CD14-positive monocyte (primary cell): ENCODE measurements around the gene SLC4A3. TPM values are rescaled to one million over a fixed set of nuclear protein-coding genes. Genes with fewer than 3 reads are reported as not detected.

Experiments used
- DNase-seq, 3 donors: peaks; one replicate each; pipeline ENCODE4 v3.0.0-alpha.2; 2011 to 2022
- H2AFZ ChIP-seq: 2 replicates; pipeline ENCODE4 v1.6.0; 2012; ENCODE audit warnings: mild to moderate bottlenecking, low read depth, low read length, inconsistent platforms; ENCODE audit not compliant: insufficient read depth, poor library complexity, severe bottlenecking
- H3K27ac ChIP-seq, 2 donors: 1 replicate in 1 of 2; 2 replicates in 1 of 2; pipeline ENCODE4 v1.5.1; 2012 to 2013; ENCODE audit warnings: low read length in 2 of 2, control low read depth in 1 of 2, inconsistent platforms in 1 of 2, low read depth in 1 of 2, mild to moderate bottlenecking in 1 of 2
- H3K27me3 ChIP-seq, 2 donors: one replicate each; pipeline versions ENCODE4 v1.6.0 to v1.6.1; 2011 to 2013; ENCODE audit warnings: low read length in 2 of 2; ENCODE audit not compliant: control insufficient read depth in 2 of 2, insufficient read depth in 2 of 2
- H3K36me3 ChIP-seq, 2 donors: replicated peaks in 1 of 2; 1 replicate in 1 of 2; 2 replicates in 1 of 2; pipeline versions ENCODE4 v1.5.1 to v1.6.1; 2012 to 2013; ENCODE audit warnings: low read length in 2 of 2, control low read depth in 1 of 2, inconsistent platforms in 1 of 2, mild to moderate bottlenecking in 1 of 2; ENCODE audit not compliant: insufficient read depth in 2 of 2, control insufficient read depth in 1 of 2
- H3K4me1 ChIP-seq, 2 donors: 1 replicate in 1 of 2; 2 replicates in 1 of 2; pipeline versions ENCODE4 v1.5.1 to v1.6.1; 2012 to 2013; ENCODE audit warnings: low read length in 2 of 2, control low read depth in 1 of 2, inconsistent platforms in 1 of 2, mild to moderate bottlenecking in 1 of 2, moderate library complexity in 1 of 2; ENCODE audit not compliant: insufficient read depth in 2 of 2, control insufficient read depth in 1 of 2
- H3K4me2 ChIP-seq: replicated peaks from 2 replicates; pipeline ENCODE3; 2012; ENCODE audit warnings: low read length, moderate library complexity, mild to moderate bottlenecking; ENCODE audit not compliant: poor library complexity, severe bottlenecking; ENCODE audit errors: extremely low read depth
- H3K4me3 ChIP-seq, 3 experiments: fragments of 200-600 bp in 1 of 3; sonication (generic) in 1 of 3; replicated peaks in 1 of 3; 1 replicate in 2 of 3; 2 replicates in 1 of 3; pipeline ENCODE4 v1.5.1; 2011 to 2013; ENCODE audit warnings: low read length in 3 of 3, mild to moderate bottlenecking in 3 of 3, control low read depth in 2 of 3, low read depth in 2 of 3, inconsistent platforms in 1 of 3, moderate library complexity in 1 of 3
- H3K79me2 ChIP-seq: 2 replicates; pipeline ENCODE4 v1.6.0; 2012; ENCODE audit warnings: mild to moderate bottlenecking, control low read depth, inconsistent platforms, low read length, moderate library complexity; ENCODE audit not compliant: insufficient read depth
- H3K9ac ChIP-seq: 2 replicates; pipeline ENCODE4 v1.6.0; 2017; ENCODE audit warnings: low read length, mild to moderate bottlenecking; ENCODE audit not compliant: insufficient read depth, poor library complexity, severe bottlenecking
- H3K9me3 ChIP-seq, 2 donors: replicated peaks in 1 of 2; 1 replicate in 1 of 2; 2 replicates in 1 of 2; pipeline versions ENCODE4 v1.5.1 to v1.6.1; 2012 to 2013; ENCODE audit warnings: low read length in 2 of 2, control low read depth in 1 of 2; ENCODE audit not compliant: control insufficient read depth in 1 of 2, insufficient read depth in 1 of 2
- H4K20me1 ChIP-seq: 2 replicates; pipeline ENCODE4 v1.6.0; 2012; ENCODE audit warnings: mild to moderate bottlenecking, low read length, control low read depth, moderate library complexity; ENCODE audit not compliant: insufficient read depth
- H3K27ac Mint-ChIP-seq, 7 donors: one replicate each; pipeline ENCODE4 v1.8.0; 2020; ENCODE audit warnings: mild to moderate bottlenecking in 7 of 7, mixed read lengths in 7 of 7, moderate library complexity in 6 of 7, inconsistent platforms in 2 of 7
- H3K27me3 Mint-ChIP-seq, 3 donors: one replicate each; pipeline ENCODE4 v1.8.0; 2021 to 2022; ENCODE audit warnings: low read depth in 3 of 3, mild to moderate bottlenecking in 3 of 3, mixed read lengths in 3 of 3, moderate library complexity in 3 of 3, inconsistent platforms in 1 of 3
- H3K36me3 Mint-ChIP-seq, 2 donors: one replicate each; pipeline ENCODE4 v1.8.0; 2020; ENCODE audit warnings: mixed read lengths in 2 of 2, inconsistent platforms in 1 of 2, mild to moderate bottlenecking in 1 of 2
- H3K4me1 Mint-ChIP-seq: one replicate; pipeline ENCODE4 v1.8.0; 2020; ENCODE audit warnings: mild to moderate bottlenecking, mixed read lengths
- H3K4me3 Mint-ChIP-seq, 2 donors: one replicate each; pipeline ENCODE4 v1.8.0; 2020; ENCODE audit warnings: mild to moderate bottlenecking in 2 of 2, mixed read lengths in 2 of 2, moderate library complexity in 1 of 2
- H3K9me3 Mint-ChIP-seq, 7 donors: one replicate each; pipeline ENCODE4 v1.8.0; 2020 to 2022; ENCODE audit warnings: mixed read lengths in 7 of 7, mild to moderate bottlenecking in 6 of 7, moderate library complexity in 6 of 7, inconsistent platforms in 2 of 7
- CTCF ChIP-seq: fragments of 200-600 bp; IDR thresholded peaks from one replicate; pipeline ENCODE4 v1.8.0; 2022; ENCODE audit warnings: antibody characterized with exemption, mild to moderate bottlenecking
- WGBS: methylation state at CpG from one replicate; pipeline ENCODE4 v1.1.5; 2013; ENCODE audit warnings: missing lambda C conversion rate; ENCODE audit not compliant: insufficient coverage; 5-methylcytosine and 5-hydroxymethylcytosine counted together
- intact Hi-C, 2 donors: fragments of 100-400 bp; cut with micrococcal nuclease; formaldehyde crosslinking; loops; one replicate each; pipeline versions ENCODE4 v1.15.0 to v1.15.1; 2023
- polyA plus RNA-seq, 3 donors: library from polyadenylated mRNA; depleted of rRNA in 1 of 3; unstranded in 2 of 3; stranded (reverse) in 1 of 3; fragments of 300-500 nt in 2 of 3; fragments of >200 nt in 1 of 3; fragmentation: Illumina TruSeq in 2 of 3; gene quantifications; 1 replicate in 2 of 3; 2 replicates in 1 of 3; pipeline ENCODE4 v1.2.3, GENCODE V29; 2012 to 2021

Gene SLC4A3
- polyA plus RNA-seq, 3 donors, result 0.31 TPM; not detected in 2

DNA sequence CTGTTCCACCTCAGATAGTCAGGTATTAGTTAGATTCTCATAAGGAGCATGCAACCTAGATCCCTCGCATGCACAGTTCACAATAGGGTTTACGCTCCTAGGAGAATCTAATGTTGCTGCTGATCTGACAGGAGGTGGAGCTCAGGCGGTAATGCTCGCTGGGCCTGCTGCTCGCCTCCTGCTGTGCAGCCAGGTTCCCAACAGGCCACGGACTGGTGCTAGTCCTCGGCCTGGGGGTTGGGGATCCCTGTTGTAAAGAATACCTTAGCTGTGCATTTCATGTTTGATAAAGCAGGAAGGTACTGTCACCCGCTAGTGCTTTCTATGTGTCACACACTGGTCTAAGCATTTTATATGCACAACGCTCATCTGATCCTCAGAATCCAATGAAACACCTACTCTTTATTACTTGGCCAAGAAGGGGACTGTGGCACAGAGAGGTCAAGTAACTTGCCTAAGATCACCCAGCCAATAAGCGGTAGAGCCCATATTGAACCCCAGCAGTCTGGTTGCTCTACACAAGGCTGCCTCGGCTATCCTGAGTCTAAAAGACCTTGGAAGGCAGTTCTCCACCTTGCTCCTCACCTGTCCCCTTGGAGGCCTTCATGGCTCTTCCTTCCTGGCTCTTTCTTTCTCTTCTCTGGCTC, 35.8 kb downstream of the SLC4A3 start:
- Histone ChIP-seq H2AFZ (no peak overlapping the region), H3K27ac (no peak overlapping the region), H3K9me3 (peaks cover 0 to 17% of the 10 kb centered on the region in 2 donors), H3K4me2 (no peak overlapping the region), H3K36me3 (no peaks in the 10 kb centered on the region), H4K20me1 (no peaks in the 10 kb centered on the region), H3K79me2 (no peaks in the 10 kb centered on the region), H3K4me3 (no peak overlapping the region), H3K27me3 (peaks cover 0 to 5% of the 10 kb centered on the region in 2 donors), H3K4me1 (no peaks in the 10 kb centered on the region), H3K9ac (no peak overlapping the region)
- Mint-ChIP-seq H3K36me3 (no peaks in the 10 kb centered on the region), H3K27ac (no peak overlapping the region), H3K4me1 (no peaks in the 10 kb centered on the region), H3K9me3 (peaks cover 7 to 23% (median 19%) of the 10 kb centered on the region in 7 donors), H3K27me3 (peaks cover 2 to 15% (median 14%) of the 10 kb centered on the region in 3 donors), H3K4me3 (no peak overlapping the region)
- WGBS, result 88% methylated on average over 10 of the region's 11 CpGs
- DNase-seq, result no peak
- TF ChIP-seq CTCF, result no peak
- intact Hi-C loops, result no loop called here

DNA sequence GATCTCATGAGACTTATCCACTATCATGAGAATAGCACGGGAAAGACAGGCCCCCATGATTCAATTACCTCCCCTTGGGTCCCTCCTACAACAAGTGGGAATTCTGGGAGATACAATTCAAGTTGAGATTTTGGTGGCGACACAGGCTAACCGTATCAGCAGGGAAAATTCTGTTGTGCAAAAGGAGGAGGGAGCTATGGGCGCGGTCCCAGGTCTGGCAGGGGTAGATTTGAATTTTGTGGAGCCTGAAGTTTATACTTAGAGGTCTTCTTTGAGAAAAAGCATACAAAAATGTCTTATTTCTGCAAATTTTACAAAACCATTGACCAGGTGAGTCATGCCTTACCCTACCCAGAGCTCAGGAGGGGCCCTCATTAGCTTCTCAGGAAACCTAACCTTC, 36.6 kb downstream of the SLC4A3 start:
- Histone ChIP-seq H4K20me1 (no peaks in the 10 kb centered on the region), H2AFZ (no peak overlapping the region), H3K27me3 (peaks cover 0 to 4% of the 10 kb centered on the region in 2 donors), H3K9me3 (peaks cover 0 to 17% of the 10 kb centered on the region in 2 donors), H3K4me1 (no peaks in the 10 kb centered on the region), H3K4me2 (no peak overlapping the region), H3K9ac (no peak overlapping the region), H3K79me2 (no peaks in the 10 kb centered on the region), H3K4me3 (no peak overlapping the region), H3K27ac (no peak overlapping the region), H3K36me3 (no peaks in the 10 kb centered on the region)
- Mint-ChIP-seq H3K36me3 (no peaks in the 10 kb centered on the region), H3K4me3 (no peak overlapping the region), H3K27me3 (peaks cover 3 to 15% (median 11%) of the 10 kb centered on the region in 3 donors), H3K27ac (no peak overlapping the region), H3K9me3 (peaks cover 7 to 23% (median 19%) of the 10 kb centered on the region in 7 donors), H3K4me1 (no peaks in the 10 kb centered on the region)
- no CpG with 5 or more reads among the region's 5 CpGs for WGBS
- no peak for DNase-seq
- intact Hi-C loops, result no loop called here
- no peak for TF ChIP-seq CTCF
